Measurements from ENCODE around the gene RASGRP4. TPM values are rescaled to one million over a fixed set of nuclear protein-coding genes. Genes with fewer than 3 reads are reported as not detected.
"Not testable (repeated sequence)": the region's sequence is repeated elsewhere in the genome, so short reads cannot be mapped to it uniquely, and the experiment has no call there.

Gene RASGRP4, protein sequence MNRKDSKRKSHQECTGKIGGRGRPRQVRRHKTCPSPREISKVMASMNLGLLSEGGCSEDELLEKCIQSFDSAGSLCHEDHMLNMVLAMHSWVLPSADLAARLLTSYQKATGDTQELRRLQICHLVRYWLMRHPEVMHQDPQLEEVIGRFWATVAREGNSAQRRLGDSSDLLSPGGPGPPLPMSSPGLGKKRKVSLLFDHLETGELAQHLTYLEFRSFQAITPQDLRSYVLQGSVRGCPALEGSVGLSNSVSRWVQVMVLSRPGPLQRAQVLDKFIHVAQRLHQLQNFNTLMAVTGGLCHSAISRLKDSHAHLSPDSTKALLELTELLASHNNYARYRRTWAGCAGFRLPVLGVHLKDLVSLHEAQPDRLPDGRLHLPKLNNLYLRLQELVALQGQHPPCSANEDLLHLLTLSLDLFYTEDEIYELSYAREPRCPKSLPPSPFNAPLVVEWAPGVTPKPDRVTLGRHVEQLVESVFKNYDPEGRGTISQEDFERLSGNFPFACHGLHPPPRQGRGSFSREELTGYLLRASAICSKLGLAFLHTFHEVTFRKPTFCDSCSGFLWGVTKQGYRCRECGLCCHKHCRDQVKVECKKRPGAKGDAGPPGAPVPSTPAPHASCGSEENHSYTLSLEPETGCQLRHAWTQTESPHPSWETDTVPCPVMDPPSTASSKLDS
- 1 to 10 TPM in 2 of 3 donors, under 1 TPM in 1; 0.66 to 8.8 (median 1.6) TPM for total RNA-seq

DNA sequence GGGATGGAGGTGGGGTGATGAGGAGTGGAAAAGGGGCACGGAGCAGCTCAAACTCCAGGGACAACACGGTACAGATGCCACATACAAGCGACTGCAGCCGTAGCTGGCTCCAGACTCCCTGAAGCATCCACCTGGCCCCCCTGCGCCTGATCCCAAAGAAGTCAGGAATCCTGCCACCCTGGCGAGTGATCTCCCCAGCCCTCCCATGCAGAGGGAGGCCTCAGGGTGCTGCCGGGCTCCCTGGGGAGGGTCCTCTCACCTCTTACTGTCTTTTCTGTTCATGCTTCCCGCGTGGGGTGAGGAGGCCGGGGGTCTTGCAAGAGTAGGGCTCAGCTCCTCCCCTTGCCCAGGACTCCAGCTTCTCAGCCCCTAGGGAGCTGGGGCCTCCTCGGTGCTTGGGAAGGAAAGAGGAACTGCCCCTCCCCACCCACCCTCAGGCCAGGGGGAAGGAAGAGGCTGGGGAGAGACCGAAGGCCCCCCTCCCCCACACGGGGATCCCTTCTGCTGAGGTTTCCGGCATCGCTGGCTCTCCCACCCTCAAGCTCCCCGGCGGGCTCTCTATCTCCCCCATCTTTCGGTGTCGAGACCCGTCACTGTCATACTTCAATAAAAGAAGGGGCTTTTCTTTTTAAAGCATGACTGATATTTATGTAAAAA lies at the start of gene RASGRP4:
TSS of gene RASGRP4 (minus strand) at position 410 of the 657 bp plus-strand sequence. CDS start at position 282, 128 bp downstream.
- TF ChIP-seq POLR2A (IDR thresholded peaks at IDR 0.05) (no peak), POLR2AphosphoS5 (IDR thresholded peaks at IDR 0.05) (no peak)
- TF ChIP-seq, protein P1, sequence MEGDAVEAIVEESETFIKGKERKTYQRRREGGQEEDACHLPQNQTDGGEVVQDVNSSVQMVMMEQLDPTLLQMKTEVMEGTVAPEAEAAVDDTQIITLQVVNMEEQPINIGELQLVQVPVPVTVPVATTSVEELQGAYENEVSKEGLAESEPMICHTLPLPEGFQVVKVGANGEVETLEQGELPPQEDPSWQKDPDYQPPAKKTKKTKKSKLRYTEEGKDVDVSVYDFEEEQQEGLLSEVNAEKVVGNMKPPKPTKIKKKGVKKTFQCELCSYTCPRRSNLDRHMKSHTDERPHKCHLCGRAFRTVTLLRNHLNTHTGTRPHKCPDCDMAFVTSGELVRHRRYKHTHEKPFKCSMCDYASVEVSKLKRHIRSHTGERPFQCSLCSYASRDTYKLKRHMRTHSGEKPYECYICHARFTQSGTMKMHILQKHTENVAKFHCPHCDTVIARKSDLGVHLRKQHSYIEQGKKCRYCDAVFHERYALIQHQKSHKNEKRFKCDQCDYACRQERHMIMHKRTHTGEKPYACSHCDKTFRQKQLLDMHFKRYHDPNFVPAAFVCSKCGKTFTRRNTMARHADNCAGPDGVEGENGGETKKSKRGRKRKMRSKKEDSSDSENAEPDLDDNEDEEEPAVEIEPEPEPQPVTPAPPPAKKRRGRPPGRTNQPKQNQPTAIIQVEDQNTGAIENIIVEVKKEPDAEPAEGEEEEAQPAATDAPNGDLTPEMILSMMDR (IDR thresholded peaks at IDR 0.05): no peak
- DNase-seq (ENCODE audit: low spot score in 2 of 2): no peak
- no peaks in the 10 kb centered on the region for H3K36me3 ChIP-seq
- no peaks in the 10 kb centered on the region for H3K9me3 ChIP-seq
- H3K4me1 ChIP-seq: no peaks in the 10 kb centered on the region
- peak within 1 kb of the TSS; percentile 13 to 35 (median 32) for H3K4me3 ChIP-seq
- no peak within 1 kb of the TSS for H3K27ac ChIP-seq
- peaks cover 0 to 10% of the 10 kb centered on the region in 2 donors for H3K27me3 ChIP-seq
- intact Hi-C loops (cut with DNase I; ENCODE audit: low total_unique reads): no loop called here

DNA sequence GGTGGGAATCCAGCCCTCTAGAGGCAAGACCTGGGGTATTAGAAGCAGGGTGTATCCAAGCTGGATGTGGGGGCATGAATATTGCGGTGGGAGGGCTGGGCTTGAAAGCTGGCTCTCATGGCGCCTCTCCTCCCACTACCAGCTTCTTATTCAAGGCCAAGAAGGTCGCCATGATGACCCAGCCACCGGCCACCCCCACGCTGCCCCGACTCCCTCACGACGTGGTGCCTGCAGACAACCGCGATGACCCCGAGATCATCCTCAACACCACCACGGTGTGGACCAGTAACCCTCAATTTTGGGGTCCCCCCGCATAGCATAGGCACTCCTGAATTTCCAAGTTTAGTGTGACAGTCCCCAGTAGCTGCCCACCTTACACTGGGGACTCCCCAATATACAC lies 49.2 kb upstream of the RASGRP4 start:
- no peaks in the 10 kb centered on the region for H3K9me3 ChIP-seq
- no peak for DNase-seq (ENCODE audit: low spot score in 2 of 2)
- no peaks in the 10 kb centered on the region for H3K27me3 ChIP-seq

DNA sequence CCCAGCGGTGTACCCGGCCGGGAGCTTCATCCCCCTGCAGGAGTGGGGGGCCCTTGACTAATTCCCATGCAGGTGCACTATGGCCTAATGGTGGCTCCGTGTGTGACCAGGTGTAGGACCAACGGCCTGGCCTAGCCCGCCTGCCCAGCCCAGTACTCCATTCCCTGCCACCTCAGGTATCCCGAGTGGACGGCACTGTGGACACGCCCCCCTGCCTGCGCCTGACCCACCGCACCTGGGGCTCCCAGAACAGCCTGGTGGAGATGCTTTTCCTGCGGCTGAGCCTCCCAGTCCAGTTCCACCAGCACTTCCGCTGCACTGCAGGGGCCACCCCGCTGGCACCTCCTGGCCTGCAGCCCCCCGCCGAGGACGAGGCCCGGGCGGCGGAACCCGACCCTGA lies 47.2 kb upstream of the RASGRP4 start:
- no peaks in the 10 kb centered on the region for H3K4me1 ChIP-seq
- no peaks in the 10 kb centered on the region for H3K9me3 ChIP-seq
- DNase-seq (ENCODE audit: low spot score in 2 of 2): no peak
- intact Hi-C loops (cut with DNase I; ENCODE audit: low total_unique reads): no loop called here
- H3K4me3 ChIP-seq: no peak overlapping the region
- H3K36me3 ChIP-seq: no peaks in the 10 kb centered on the region
- TF ChIP-seq POLR2AphosphoS5 (IDR thresholded peaks at IDR 0.05): no peak
- no peak for TF ChIP-seq POLR2A (IDR thresholded peaks at IDR 0.05)
- H3K27me3 ChIP-seq: no peaks in the 10 kb centered on the region
- no peak overlapping the region for H3K27ac ChIP-seq

More for the DNA sequence above, 49.2 kb upstream of the RASGRP4 start:
- TF ChIP-seq POLR2A (IDR thresholded peaks at IDR 0.05) (no peak), POLR2AphosphoS5 (IDR thresholded peaks at IDR 0.05) (no peak)
- TF ChIP-seq, protein P1 (IDR thresholded peaks at IDR 0.05): no peak
- Histone ChIP-seq H3K4me3 (no peak overlapping the region), H3K4me1 (no peaks in the 10 kb centered on the region), H3K36me3 (no peaks in the 10 kb centered on the region), H3K27ac (no peak overlapping the region)
- intact Hi-C loops (cut with DNase I; ENCODE audit: low total_unique reads): loop anchor here (2.0 kb wide), 1 partner anchor 66 kb away; no protein-coding TSS in a partner anchor

DNA sequence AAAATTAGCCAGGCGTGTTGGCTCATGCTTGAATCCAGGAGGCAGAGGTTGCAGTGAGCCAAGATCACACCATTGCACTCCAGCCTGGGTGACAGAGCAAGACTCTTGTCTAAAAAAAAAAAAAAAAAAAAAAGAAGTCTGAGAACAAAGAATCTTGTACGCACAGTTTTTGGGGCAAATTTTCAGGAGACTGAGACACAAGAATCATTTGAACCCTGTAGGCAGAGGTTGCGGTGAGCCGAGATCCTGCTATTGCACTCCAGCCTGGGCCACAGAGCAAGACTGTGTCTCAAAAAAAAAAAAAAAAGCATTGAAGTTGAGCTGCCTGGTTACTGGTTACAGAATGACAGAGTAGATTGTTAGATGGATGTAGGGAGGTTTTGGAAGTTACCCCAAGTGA lies 46.7 kb upstream of the RASGRP4 start:
- H3K36me3 ChIP-seq; H3K27me3 ChIP-seq; H3K4me1 ChIP-seq; DNase-seq (ENCODE audit: low spot score in 2 of 2); intact Hi-C loops (cut with DNase I; ENCODE audit: low total_unique reads); H3K4me3 ChIP-seq; H3K9me3 ChIP-seq; H3K27ac ChIP-seq: not testable (repeated sequence)

DNA sequence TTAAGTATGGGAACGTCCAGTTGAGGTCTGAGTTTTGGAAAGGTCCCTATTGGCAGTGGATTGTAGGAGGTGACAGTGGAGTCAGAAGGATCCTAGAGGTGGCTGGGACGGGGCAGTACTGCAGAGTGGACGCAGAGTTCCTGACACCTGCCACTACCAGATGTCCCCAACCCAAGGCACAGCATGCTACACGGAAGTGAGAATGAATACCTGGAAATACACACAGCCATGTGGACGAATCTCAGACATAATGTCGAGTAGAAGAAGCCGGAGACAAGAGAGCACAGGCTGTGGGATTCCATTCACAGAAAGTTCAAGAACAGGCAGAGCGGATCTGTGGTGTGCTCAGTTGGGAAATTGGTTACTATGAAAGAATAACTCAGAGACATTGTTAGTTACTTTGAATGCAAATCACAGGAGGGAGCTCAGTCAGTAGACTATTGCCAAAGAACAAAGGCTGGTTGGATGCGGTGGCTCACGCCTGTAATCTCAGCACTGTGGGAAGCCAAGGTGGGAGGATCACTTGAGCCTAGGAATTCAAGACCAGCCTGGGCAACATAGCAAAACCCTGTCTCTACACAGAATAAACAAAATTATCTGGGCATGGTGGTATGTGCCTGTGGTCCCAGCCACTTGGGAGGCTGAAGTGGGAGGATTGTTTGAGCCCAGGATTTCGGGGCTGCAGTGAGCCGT lies 44.9 kb upstream of the RASGRP4 start:
- H3K4me3 ChIP-seq: no peak overlapping the region
- TF ChIP-seq POLR2A (IDR thresholded peaks at IDR 0.05) (no peak), POLR2AphosphoS5 (IDR thresholded peaks at IDR 0.05) (no peak)
- TF ChIP-seq, protein P1 (IDR thresholded peaks at IDR 0.05): no peak
- intact Hi-C loops (cut with DNase I; ENCODE audit: low total_unique reads): no loop called here
- H3K4me1 ChIP-seq: no peaks in the 10 kb centered on the region
- no peaks in the 10 kb centered on the region for H3K27me3 ChIP-seq
- no peaks in the 10 kb centered on the region for H3K36me3 ChIP-seq
- H3K27ac ChIP-seq: no peak overlapping the region
- peaks cover 0 to 3% of the 10 kb centered on the region in 2 donors for H3K9me3 ChIP-seq
- DNase-seq (ENCODE audit: low spot score in 2 of 2): no peak

Data from breast epithelium (tissue), 4 donors.